K562 (cell line): Measurements from ENCODE around the gene RNF121. TPM values are rescaled to one million over a fixed set of nuclear protein-coding genes. Genes with fewer than 3 reads are reported as not detected.

Source experiments
- ARID2 ChIP-seq: fragments of 450-650 bp; IDR thresholded peaks from 2 replicates; pipeline ENCODE4 v1.6.1; 2017; ENCODE audit warnings: antibody characterized with exemption, mild to moderate bottlenecking
- CHD2 ChIP-seq: IDR thresholded peaks from 2 replicates; pipeline ENCODE4 v1.6.1; 2011; ENCODE audit warnings: low read depth, low read length
- COPS2 ChIP-seq: fragments of 450-650 bp; conservative IDR thresholded peaks from 2 replicates; pipeline ENCODE4 v1.6.1; 2016; ENCODE audit warnings: mild to moderate bottlenecking, moderate library complexity
- ETV6 ChIP-seq, 3 experiments: fragments of 150-350 bp in 1 of 3; sonication (generic) in 1 of 3; formaldehyde crosslinking in 1 of 3; IDR thresholded peaks; 2 replicates each; pipeline versions ENCODE4 v1.6.1 to v1.8.0; 2014 to 2022; ENCODE audit warnings: borderline replicate concordance in 2 of 3, low read depth in 2 of 3, antibody characterized with exemption in 1 of 3, low read length in 1 of 3, mild to moderate bottlenecking in 1 of 3, missing genetic modification reagents in 1 of 3
- GABPB1 ChIP-seq: sonication (generic); formaldehyde crosslinking; IDR thresholded peaks from 2 replicates; pipeline ENCODE4 v1.8.0; 2022; ENCODE audit warnings: mild to moderate bottlenecking, missing genetic modification reagents
- HCFC1 ChIP-seq: IDR thresholded peaks from 2 replicates; pipeline ENCODE4 v1.6.1; 2012; ENCODE audit warnings: low read depth, low read length, improper control_type of control experiment
- HDAC6 ChIP-seq: IDR thresholded peaks from 2 replicates; pipeline ENCODE4 v1.6.1; 2012; ENCODE audit warnings: low read depth, mild to moderate bottlenecking, control low read depth, inconsistent platforms, low read length, moderate library complexity
- HMG20A ChIP-seq: fragments of 450-650 bp; formaldehyde crosslinking; conservative IDR thresholded peaks from 2 replicates; pipeline ENCODE4 v1.4.0; 2020; ENCODE audit warnings: mild to moderate bottlenecking, mixed read lengths
- JUND ChIP-seq, 2 experiments: IDR thresholded peaks; 2 replicates in 1 of 2; 3 replicates in 1 of 2; pipeline ENCODE4 v1.6.1; 2011; ENCODE audit warnings: borderline replicate concordance in 2 of 2, low read depth in 2 of 2, low read length in 2 of 2, improper control_type of control experiment in 1 of 2, missing biosample characterization in 1 of 2, missing genetic modification characterization in 1 of 2, missing genetic modification reagents in 1 of 2
- KDM1A ChIP-seq, 2 experiments: fragments of 450-650 bp; IDR thresholded peaks; 2 replicates each; pipeline ENCODE4 v1.6.1; 2016; ENCODE audit warnings: mild to moderate bottlenecking in 2 of 2
- KDM5B ChIP-seq: fragments of 200-600 bp; sonication (generic); IDR thresholded peaks from 2 replicates; pipeline ENCODE4 v1.6.1; 2012; ENCODE audit warnings: low read depth, mild to moderate bottlenecking, moderate library complexity, low read length, control low read depth, inconsistent platforms; ENCODE audit not compliant: insufficient replicate concordance
- MEF2D ChIP-seq: conservative IDR thresholded peaks from 2 replicates; pipeline ENCODE4 v1.6.1; 2016; ENCODE audit warnings: low read depth, missing genetic modification characterization, missing compliant biosample characterization
- PHF21A ChIP-seq: fragments of 450-650 bp; IDR thresholded peaks from 2 replicates; pipeline ENCODE4 v1.6.1; 2017; ENCODE audit warnings: low read depth, borderline replicate concordance
- RBM14 ChIP-seq: fragments of 200-400 bp; formaldehyde crosslinking; IDR thresholded peaks from 2 replicates; pipeline ENCODE4 v1.6.1; 2018; ENCODE audit warnings: low read depth, mild to moderate bottlenecking, low read length, moderate library complexity, borderline replicate concordance; ENCODE audit not compliant: insufficient read depth
- RBM17 ChIP-seq: fragments of 200-400 bp; formaldehyde crosslinking; IDR thresholded peaks from 2 replicates; pipeline ENCODE4 v1.6.1; 2017; ENCODE audit warnings: low read depth, mild to moderate bottlenecking, low read length, borderline replicate concordance
- SMARCA5 ChIP-seq: fragments of 450-650 bp; IDR thresholded peaks from 2 replicates; pipeline ENCODE4 v1.6.1; 2016
- SNIP1 ChIP-seq: fragments of 450-650 bp; IDR thresholded peaks from 2 replicates; pipeline ENCODE4 v1.7.1; 2017; ENCODE audit warnings: low read depth, mild to moderate bottlenecking
- TAF15 ChIP-seq: fragments of 200-400 bp; formaldehyde crosslinking; IDR thresholded peaks from 2 replicates; pipeline ENCODE4 v1.6.1; 2017; ENCODE audit warnings: mild to moderate bottlenecking, low read depth, low read length, moderate library complexity
- ZFX ChIP-seq: sonication (generic); formaldehyde crosslinking; IDR thresholded peaks from 2 replicates; pipeline ENCODE4 v1.8.0; 2022; ENCODE audit warnings: mild to moderate bottlenecking, missing genetic modification reagents, moderate library complexity
- ZKSCAN8 ChIP-seq: fragments of 200-800 bp; sonication (Bioruptor generic); IDR thresholded peaks from 2 replicates; pipeline ENCODE4 v1.6.1; 2016; ENCODE audit warnings: missing genetic modification characterization, missing compliant biosample characterization
- ZNF12 ChIP-seq: sonication (generic); formaldehyde crosslinking; IDR thresholded peaks from 2 replicates; pipeline ENCODE4 v1.4.0; 2020; ENCODE audit warnings: mild to moderate bottlenecking, missing genetic modification reagents
- ZNF133 ChIP-seq: fragments of 250-450 bp; sonication (Bioruptor Pico); IDR thresholded peaks from 2 replicates; pipeline ENCODE4 v1.4.0; 2020; ENCODE audit warnings: mild to moderate bottlenecking
- ZNF224 ChIP-seq: sonication (generic); formaldehyde crosslinking; IDR thresholded peaks from 2 replicates; pipeline ENCODE4 v1.8.0; 2022; ENCODE audit warnings: mild to moderate bottlenecking, missing genetic modification reagents
- ZNF764 ChIP-seq: fragments of 250-450 bp; sonication (Bioruptor Pico); IDR thresholded peaks from 2 replicates; pipeline ENCODE4 v1.4.0; 2020; ENCODE audit warnings: low read depth, mild to moderate bottlenecking, moderate library complexity
- polyA plus RNA-seq, 8 experiments: library from polyadenylated mRNA; depleted of rRNA in 4 of 8; stranded (reverse) in 5 of 8; unstranded in 3 of 8; fragments of >200 nt; fragmentation: Nextera tagmentation in 2 of 8; fragmentation: Illumina TruSeq in 1 of 8; extraction: Ambion mirVana in 2 of 8; extraction: Trizol in 1 of 8; gene quantifications; 2 replicates each; pipeline versions ENCODE4 v1.2.1 to v1.2.3, GENCODE V29; 2011 to 2014; ENCODE audit warnings: inconsistent platforms in 1 of 8, missing spikeins in 1 of 8
- total RNA-seq, 7 experiments: library from RNA; depleted of rRNA in 6 of 7; stranded (reverse); fragments of >200 nt in 6 of 7; fragmentation: Illumina TruSeq in 2 of 7; extraction: Trizol in 2 of 7; gene quantifications; 2 replicates each; pipeline versions ENCODE4 v1.2.1 to v1.2.3, GENCODE V29; 2011 to 2021; ENCODE audit warnings: low replicate concordance in 1 of 7
- TF ChIP-seq, protein P1 (sequence below): fragments of 450-650 bp; formaldehyde crosslinking; IDR thresholded peaks from 2 replicates; pipeline ENCODE4 v1.4.0; 2020; ENCODE audit warnings: mild to moderate bottlenecking

Gene RNF121
- total and polyA plus RNA-seq, 9 of the 15 experiments (the other 6 are each of a cell fraction or from before 2014, with no cell fraction given): 8.0 to 63.4 (median 20.5) TPM

- TF ChIP-seq HCFC1: no peak
- TF ChIP-seq MEF2D (tag): no peak
- TF ChIP-seq ZFX (CRISPR knock-in tag): no peak; the same call in 1 of the 2 replicates
- TF ChIP-seq RBM14: no peak
- no peak for TF ChIP-seq RBM17
- TF ChIP-seq PHF21A: 0 out of 2 replicates have a peak, but pooled peaks have one; percentile 6
- TF ChIP-seq HMG20A: no peak
- no peak; the same call in 1 of the 2 replicates for TF ChIP-seq ZNF12 (CRISPR knock-in tag)
- TF ChIP-seq ZNF224 (CRISPR knock-in tag): no peak
- TF ChIP-seq SMARCA5: no peak
- TF ChIP-seq CHD2: no peak
- no peak for TF ChIP-seq ZKSCAN8 (CRISPR knock-in tag)
- TF ChIP-seq HDAC6: no peak
- no peak for TF ChIP-seq ETV6 (IDR thresholded peaks at IDR 0.05; ENCODE audit: borderline replicate concordance in 1 of 2, low read depth in 2 of 2, low read length in 1 of 2)
- no peak for TF ChIP-seq ETV6 (CRISPR knock-in tag; IDR thresholded peaks at IDR 0.05; ENCODE audit: borderline replicate concordance)
- no peak for TF ChIP-seq TAF15
- TF ChIP-seq JUND (IDR thresholded peaks at IDR 0.05; ENCODE audit: borderline replicate concordance, low read depth, low read length): 0 out of 2 replicates have a peak, but pooled peaks have one; percentile 8
- no peak; the same call in 2 of the 3 replicates for TF ChIP-seq JUND (tag; IDR thresholded peaks at IDR 0.05; ENCODE audit: borderline replicate concordance, low read depth, low read length)
- no peak for TF ChIP-seq COPS2
- no peak for TF ChIP-seq GABPB1 (CRISPR knock-in tag)
- no peak for TF ChIP-seq KDM5B
- TF ChIP-seq KDM1A (IDR thresholded peaks at IDR 0.05): no peak
- TF ChIP-seq ARID2: no peak
- TF ChIP-seq, protein P1, sequence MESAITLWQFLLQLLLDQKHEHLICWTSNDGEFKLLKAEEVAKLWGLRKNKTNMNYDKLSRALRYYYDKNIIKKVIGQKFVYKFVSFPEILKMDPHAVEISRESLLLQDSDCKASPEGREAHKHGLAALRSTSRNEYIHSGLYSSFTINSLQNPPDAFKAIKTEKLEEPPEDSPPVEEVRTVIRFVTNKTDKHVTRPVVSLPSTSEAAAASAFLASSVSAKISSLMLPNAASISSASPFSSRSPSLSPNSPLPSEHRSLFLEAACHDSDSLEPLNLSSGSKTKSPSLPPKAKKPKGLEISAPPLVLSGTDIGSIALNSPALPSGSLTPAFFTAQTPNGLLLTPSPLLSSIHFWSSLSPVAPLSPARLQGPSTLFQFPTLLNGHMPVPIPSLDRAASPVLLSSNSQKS (CRISPR knock-in tag): no peak
- no peak for TF ChIP-seq ZNF764
- TF ChIP-seq SNIP1: no peak
- no peak for TF ChIP-seq ZNF133 (CRISPR knock-in tag)
These were observed 111.9 kb downstream of the RNF121 start (continued) for GRCh38 chr11:72040491-72041363.
